NCI-H1092 (cell line): ENCODE results near the gene SEC14L1.

Source experiments
- DNase-seq: peaks from one replicate; lab custom pipeline; 2025; lab: John Stamatoyannopoulos, UW

The SEC14L1 gene

DNA sequence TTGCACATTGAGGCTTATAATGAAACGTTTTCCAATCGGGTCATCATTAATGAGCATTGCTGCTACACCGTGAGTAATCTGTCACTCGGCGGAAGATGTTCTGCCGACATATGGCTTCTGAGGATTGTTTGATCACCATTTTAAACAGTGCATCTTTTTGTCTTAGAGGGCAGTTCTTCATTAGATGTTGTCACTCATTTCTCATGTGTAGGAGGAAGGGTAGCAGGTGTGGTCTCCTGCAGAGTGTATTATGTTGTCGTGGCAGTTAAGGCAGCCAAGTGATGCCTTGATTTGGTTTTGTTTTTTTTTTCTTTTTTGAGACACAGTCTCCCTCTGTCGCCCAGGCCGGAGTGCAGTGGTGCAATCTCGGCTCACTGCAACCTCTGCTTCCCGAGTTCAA lies 50.5 kb downstream of the SEC14L1 start:
- DNase-seq: no peak

GRCh38 chr17:77193653-77194052 lies 52.9 kb downstream of the SEC14L1 start:
- DNase-seq: no peak

DNA sequence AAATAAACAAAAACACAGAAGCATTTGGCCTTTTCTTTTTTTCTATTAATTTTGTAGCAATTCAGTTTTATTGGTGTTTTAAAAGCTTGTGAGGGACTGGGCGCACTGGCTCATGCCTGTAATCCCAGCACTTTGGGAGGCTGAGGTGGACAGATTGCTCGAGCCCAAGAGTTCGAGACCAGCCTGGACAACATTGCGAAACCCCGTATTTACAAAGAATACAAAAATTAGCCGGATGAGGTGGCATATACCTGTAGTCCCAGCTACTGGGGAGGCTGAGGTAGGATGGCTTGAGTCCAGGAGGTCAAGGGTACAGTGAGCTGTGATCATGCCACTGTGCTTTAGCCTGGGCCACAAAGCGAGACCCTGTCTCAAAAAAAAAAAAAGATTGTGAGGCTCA lies 53.4 kb downstream of the SEC14L1 start:
- DNase-seq: no peak

DNA sequence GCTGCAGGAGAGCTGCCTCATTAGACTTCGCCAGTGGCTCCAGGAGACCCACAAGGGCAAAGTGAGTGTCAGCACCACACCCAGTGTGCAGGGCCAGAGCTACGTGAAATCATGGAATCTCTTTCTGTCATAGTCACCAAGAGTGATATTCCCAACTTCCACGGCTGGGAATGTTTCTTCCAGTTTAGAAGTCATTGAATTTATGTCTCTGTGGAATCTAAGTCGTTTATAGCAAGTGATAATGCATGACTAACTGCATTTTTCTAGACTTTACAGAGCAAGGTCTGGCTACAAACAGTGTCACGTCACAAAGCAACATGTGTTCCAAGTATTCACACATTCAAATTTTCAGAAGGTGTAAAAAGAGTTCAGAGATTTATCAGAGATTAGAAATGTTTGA lies 55.5 kb downstream of the SEC14L1 start:
- no peak for DNase-seq

GRCh38 chr17:77197115-77197514 lies 56.3 kb downstream of the SEC14L1 start:
- no peak for DNase-seq

GRCh38 chr17:77200711-77201110 lies 59.9 kb downstream of the SEC14L1 start:
- no peak for DNase-seq

- DNase-seq: no peak
Observed at GRCh38 chr17:77203436-77203835, 62.7 kb downstream of the SEC14L1 start.

DNA sequence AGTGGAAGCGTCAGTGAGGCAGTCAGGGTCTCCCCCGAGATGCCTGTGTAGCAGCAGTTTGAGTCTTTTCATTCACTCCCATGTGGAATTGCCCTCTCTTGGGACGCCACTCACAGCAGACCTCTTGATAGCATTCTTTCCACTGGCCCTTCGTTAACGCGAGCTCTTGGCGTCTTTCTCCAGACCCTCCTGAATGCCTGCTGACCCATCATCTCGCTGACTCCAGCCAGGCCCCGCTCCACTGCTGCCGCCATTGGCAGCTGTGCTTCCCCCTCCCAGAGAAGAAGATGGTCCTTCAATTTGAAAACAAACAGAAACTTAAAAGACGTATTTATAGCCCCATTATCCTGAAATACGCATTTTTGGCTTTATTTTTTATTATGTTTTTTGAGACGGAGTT lies 63.1 kb downstream of the SEC14L1 start:
- DNase-seq: no peak

GRCh38 chr17:77204536-77204935 lies 63.8 kb downstream of the SEC14L1 start:
- no peak for DNase-seq

- no peak for DNase-seq
Observed at GRCh38 chr17:77205396-77206125, 64.8 kb downstream of the SEC14L1 start.

DNA sequence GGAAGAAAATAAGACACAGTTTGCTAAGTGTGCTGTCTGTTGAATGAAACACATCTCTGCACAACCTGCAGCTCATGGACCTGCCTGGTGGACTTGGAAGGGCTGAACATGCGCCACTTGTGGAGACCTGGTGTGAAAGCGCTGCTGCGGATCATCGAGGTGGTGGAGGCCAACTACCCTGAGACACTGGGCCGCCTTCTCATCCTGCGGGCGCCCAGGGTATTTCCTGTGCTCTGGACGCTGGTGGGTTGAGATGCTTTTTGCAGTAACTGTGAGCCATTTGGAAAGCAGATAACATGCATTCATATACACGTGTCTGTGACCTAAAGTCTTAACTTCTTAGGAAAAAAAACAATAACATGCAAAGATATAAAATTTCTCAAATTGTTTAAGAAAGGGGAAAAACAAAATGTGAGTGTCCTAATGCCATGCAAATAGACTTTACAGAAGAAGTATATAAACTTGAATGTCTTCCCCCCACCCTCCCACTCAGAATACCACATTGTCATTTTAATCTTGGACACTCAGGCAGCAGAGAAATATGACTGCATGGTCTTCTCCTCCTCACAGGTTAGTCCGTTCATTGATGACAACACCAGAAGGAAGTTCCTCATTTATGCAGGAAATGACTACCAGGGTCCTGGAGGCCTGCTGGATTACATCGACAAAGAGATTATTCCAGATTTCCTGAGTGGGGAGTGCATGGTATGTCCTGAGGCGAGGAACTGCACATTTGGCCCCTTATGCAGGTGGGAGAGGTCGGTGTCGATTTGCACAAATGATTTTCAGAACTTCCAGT lies 65.6 kb downstream of the SEC14L1 start:
- no peak for DNase-seq

DNA sequence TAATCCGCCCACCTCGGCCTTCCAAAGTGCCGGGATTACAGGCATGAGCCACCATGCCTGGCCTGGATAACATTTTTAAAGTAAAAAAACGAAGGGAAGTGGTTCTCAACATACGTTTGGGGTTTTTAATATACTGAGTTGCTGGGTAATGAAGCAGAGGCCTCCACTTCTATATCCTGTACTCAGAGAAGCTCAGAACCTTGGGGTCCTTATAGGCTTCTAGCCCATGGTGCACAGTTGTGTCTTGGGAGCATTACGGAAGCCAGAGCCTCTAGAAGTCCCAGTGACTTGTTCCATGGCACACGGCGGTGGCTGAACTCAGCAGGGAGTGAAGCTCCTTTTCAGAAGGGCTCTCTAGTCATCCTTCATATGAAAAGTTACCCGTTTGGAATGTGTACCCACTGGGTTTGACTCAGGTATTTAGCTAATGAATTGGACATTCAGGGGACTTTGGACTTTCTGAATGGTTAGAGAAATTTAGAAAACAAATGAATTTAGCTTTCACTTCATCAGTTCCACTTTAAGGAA lies 67.0 kb downstream of the SEC14L1 start:
- no peak for DNase-seq

- DNase-seq: peak; percentile 24
Observed at GRCh38 chr17:77208217-77208808, 67.5 kb downstream of the SEC14L1 start.

GRCh38 chr17:77208856-77209255 lies 68.1 kb downstream of the SEC14L1 start:
- DNase-seq: no peak

- DNase-seq: peak; percentile 72
Observed at GRCh38 chr17:77209330-77209748, 68.6 kb downstream of the SEC14L1 start.

DNA sequence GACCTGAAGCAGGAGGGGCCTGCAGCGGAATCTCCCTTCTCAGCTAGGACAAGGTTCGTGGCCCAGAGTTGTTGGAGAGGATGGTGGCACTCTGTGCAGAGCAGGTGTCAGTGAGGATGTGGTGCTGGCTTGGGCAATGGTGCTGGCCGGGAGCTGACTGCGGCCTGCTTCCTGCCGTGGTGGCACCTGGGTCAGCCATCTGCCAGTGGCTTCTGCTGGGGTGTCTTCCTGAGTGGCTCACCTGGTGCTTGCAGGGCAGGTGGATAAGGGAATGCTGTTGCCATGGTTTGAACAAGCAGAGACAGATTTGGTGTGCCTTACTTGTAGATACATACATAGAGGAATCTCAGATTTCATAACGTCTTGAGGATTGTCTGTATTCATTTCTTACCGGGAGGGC lies 69.6 kb downstream of the SEC14L1 start:
- DNase-seq: no peak

DNA sequence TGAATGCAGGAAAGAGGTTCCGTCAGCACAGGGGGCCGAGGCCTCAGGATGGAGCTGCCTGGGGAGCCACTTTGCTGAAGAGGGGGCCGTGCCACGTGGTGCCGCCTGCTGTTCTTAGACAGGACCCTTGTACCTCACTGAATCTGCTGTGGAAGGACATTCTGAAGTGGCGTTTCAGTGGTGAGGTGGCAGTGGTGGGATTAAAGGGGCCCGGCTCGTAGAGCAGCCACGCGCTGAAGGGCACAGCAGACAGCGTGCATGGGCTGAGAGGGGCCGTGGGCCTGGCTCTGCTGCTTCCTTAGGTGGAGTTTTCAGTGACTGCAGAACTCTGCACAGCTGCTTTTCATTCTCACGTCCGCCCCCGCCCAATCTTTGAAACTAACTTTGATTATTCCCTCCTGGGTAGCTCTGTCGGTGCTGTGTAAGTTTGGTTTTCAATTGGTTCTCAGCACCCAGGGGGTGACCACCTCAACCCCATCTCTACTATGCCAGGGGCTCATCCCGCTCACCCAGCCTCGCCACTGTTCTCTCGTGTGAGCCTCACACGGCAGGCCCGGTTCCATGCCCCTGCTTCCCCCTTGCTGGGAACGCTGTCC lies 70.3 kb downstream of the SEC14L1 start:
- DNase-seq: no peak

DNA sequence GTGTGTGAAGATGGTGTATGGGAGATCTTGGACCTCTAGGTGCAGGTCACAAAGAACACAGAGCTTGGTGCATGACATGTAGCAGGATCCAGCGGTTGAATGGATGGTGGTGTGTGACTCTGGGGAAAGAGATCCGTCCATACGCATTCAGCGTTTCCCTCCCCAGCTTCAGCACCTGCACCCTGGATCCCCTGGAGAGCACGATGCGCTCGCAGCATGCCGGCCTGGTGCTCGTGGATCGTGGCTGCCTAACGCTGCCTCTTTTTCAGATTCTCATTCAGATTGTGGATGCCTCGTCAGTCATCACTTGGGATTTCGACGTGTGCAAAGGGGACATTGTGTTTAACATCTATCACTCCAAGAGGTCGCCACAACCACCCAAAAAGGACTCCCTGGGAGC lies 70.9 kb downstream of the SEC14L1 start:
- no peak for DNase-seq

DNA sequence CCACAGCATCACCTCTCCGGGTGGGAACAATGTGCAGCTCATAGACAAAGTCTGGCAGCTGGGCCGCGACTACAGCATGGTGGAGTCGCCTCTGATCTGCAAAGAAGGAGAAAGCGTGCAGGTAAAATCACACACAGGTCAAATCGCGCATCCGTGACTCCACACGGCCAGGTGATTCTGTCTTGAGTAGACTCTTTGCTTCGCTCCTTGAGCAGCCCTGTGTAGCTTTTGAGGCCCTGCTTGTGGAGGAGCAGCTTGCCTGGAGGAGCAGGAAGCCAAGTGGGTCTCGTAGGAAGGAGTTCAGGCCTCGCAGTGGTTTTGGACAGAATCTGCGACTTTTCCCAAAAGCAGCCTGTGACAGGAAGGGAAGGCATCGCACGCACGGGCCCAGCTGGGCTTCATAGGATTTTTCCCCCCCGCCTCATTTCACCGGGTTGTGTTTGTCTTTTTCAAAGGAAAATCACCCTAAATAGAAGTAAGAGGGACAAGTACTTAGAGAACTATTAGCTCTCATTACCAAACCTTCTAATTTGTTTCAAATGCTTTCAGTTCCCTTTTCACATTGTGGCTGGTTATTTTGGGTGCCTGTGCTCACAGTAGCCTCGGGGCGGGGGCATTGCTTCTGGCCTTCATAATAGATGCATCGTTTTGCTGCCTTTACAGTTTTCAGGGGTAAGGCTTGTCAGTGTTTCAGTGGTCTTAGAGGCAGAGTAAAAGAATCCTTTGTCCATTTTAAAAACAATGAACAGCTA lies 71.5 kb downstream of the SEC14L1 start:
- no peak for DNase-seq

- no peak for DNase-seq
Observed at GRCh38 chr17:77212833-77213777, 72.3 kb downstream of the SEC14L1 start.

GRCh38 chr17:77213778-77214132 lies 73.0 kb downstream of the SEC14L1 start:
- DNase-seq: no peak
